OCI-LY7 (cell line): ENCODE results near the gene NDUFAB1. TPM values are rescaled to one million over a fixed set of nuclear protein-coding genes. Genes with fewer than 3 reads are reported as not detected.

Experiments
- BruUV-seq: library from RNA; stranded (reverse); fragments of 400-500 nt; replicated peaks from 2 replicates; lab custom pipeline; 2021; lab: Mats Ljungman, UMichigan
- CTCF ChIA-PET: fragments of 300-600 bp; sonication (Branson Sonifier 250); formaldehyde crosslinking; loops from one replicate; lab custom pipeline; 2022; ENCODE audit warnings: antibody characterized with exemption; ENCODE audit not compliant: unreplicated experiment; lab: Charles Lee
- POLR2A ChIA-PET: fragments of 300-600 bp; sonication (Branson Sonifier 250); formaldehyde crosslinking; loops from one replicate; lab custom pipeline; 2022; ENCODE audit warnings: antibody characterized with exemption; lab: Charles Lee
- DNase-seq: peaks from one replicate; pipeline ENCODE4 v3.0.0-alpha.2; 2015; ENCODE audit warnings: low spot score
- H2AFZ ChIP-seq: fragments of 200-600 bp; sonication (generic), shearing (Covaris generic); 2 replicates; pipeline ENCODE4 v1.6.1; 2014; ENCODE audit warnings: mild to moderate bottlenecking, antibody characterized with exemption, low read length, moderate library complexity
- H3K27ac ChIP-seq: fragments of 200-600 bp; sonication (generic); 2 replicates; pipeline ENCODE4 v1.5.1; 2014; ENCODE audit warnings: mixed run types, low read depth, mild to moderate bottlenecking, moderate library complexity, low read length, inconsistent platforms; ENCODE audit not compliant: poor library complexity, severe bottlenecking
- H3K36me3 ChIP-seq: fragments of 200-600 bp; sonication (generic); 2 replicates; pipeline ENCODE4 v1.6.1; 2014; ENCODE audit warnings: mild to moderate bottlenecking, antibody characterized with exemption, low read length, moderate library complexity, mixed read lengths; ENCODE audit not compliant: insufficient read depth
- H3K4me1 ChIP-seq: fragments of 200-600 bp; sonication (generic); 2 replicates; pipeline ENCODE4 v1.5.1; 2014; ENCODE audit warnings: mild to moderate bottlenecking, low read length; ENCODE audit not compliant: insufficient read depth, poor library complexity, severe bottlenecking
- H3K4me2 ChIP-seq: fragments of 200-600 bp; sonication (generic); 2 replicates; pipeline ENCODE4 v1.6.1; 2014; ENCODE audit warnings: mild to moderate bottlenecking, low read length
- H3K4me3 ChIP-seq: fragments of 200-600 bp; sonication (generic); 2 replicates; pipeline ENCODE4 v1.5.1; 2014; ENCODE audit warnings: mild to moderate bottlenecking, low read depth, low read length; ENCODE audit not compliant: poor library complexity, severe bottlenecking
- H3K79me2 ChIP-seq: fragments of 200-600 bp; sonication (generic); 2 replicates; pipeline ENCODE4 v1.6.1; 2016; ENCODE audit warnings: low read depth, mild to moderate bottlenecking, low read length, moderate library complexity, mixed read lengths; ENCODE audit not compliant: insufficient read depth
- H3K9me2 ChIP-seq: fragments of 200-600 bp; sonication (generic); 2 replicates; pipeline ENCODE4 v1.6.1; 2016; ENCODE audit warnings: mild to moderate bottlenecking, low read length, mixed read lengths; ENCODE audit not compliant: insufficient read depth
- H3K9me3 ChIP-seq: fragments of 200-600 bp; sonication (generic); 2 replicates; pipeline ENCODE4 v1.6.1; 2014; ENCODE audit warnings: mild to moderate bottlenecking, mixed run types, low read length, mixed read lengths
- H4K20me1 ChIP-seq: fragments of 200-600 bp; sonication (generic); 2 replicates; pipeline ENCODE4 v1.6.1; 2014; ENCODE audit warnings: mild to moderate bottlenecking, antibody characterized with exemption, low read length, moderate library complexity, mixed read lengths; ENCODE audit not compliant: insufficient read depth
- CTCF ChIP-seq: fragments of 200-600 bp; sonication (generic); conservative IDR thresholded peaks from 2 replicates; pipeline ENCODE4 v1.5.1; 2014; ENCODE audit warnings: mild to moderate bottlenecking, antibody characterized with exemption, low read length, moderate library complexity, mixed read lengths
- EZH2phosphoT487 ChIP-seq: fragments of 200-600 bp; sonication (generic); IDR thresholded peaks from 2 replicates; pipeline ENCODE4 v1.6.1; 2018; ENCODE audit warnings: low read depth, borderline replicate concordance, mild to moderate bottlenecking, mixed run types, antibody characterized with exemption, low read length, moderate library complexity, mixed read lengths
- intact Hi-C: fragments of 100-400 bp; cut with micrococcal nuclease; formaldehyde crosslinking; loops from one replicate; pipeline ENCODE4 v1.10.0; 2022; ENCODE audit not compliant: unreplicated experiment
- total RNA-seq, 2 experiments: library from RNA; depleted of rRNA in 1 of 2; stranded (reverse); fragments of >200 nt in 1 of 2; shearing (Covaris generic) in 1 of 2; gene quantifications; 2 replicates each; pipeline ENCODE4 v1.2.3, GENCODE V29; 2014 to 2022

NDUFAB1 gene
- total RNA-seq, 2 experiments from 2014 or later, result 149 to 159 TPM

GRCh38 chr16:23570992-23571632, 25.0 kb downstream of the NDUFAB1 start:
- peak overlapping the region; percentile 44 for H3K4me3 ChIP-seq
- TSS peak; percentile 21 for BruUV-seq
- no peak overlapping the region; the same call in 1 of the 2 replicates for H2AFZ ChIP-seq
- no peaks in the 10 kb centered on the region for H3K9me2 ChIP-seq
- ChIA-PET CTCF (no interaction called here), POLR2A (interaction anchor here (0.6 to 1.6 kb wide), 6 partner anchors 26 to 134 kb away, joined by 3 to 10 read pairs (median 5); no protein-coding TSS in a partner anchor)
- peaks cover 36% of the 10 kb centered on the region for H3K4me1 ChIP-seq
- H3K27ac ChIP-seq, result peak overlapping the region; percentile 79
- no peaks in the 10 kb centered on the region for H4K20me1 ChIP-seq
- TF ChIP-seq CTCF (no peak), EZH2phosphoT487 (no peak)
- peak overlapping the region; percentile 69 for H3K4me2 ChIP-seq
- intact Hi-C loops, result loop anchor here (1.0 kb wide), 1 partner anchor 25 kb away; the partner anchor contains the start of gene NDUFAB1
- peak; percentile 82 for DNase-seq
- H3K36me3 ChIP-seq, result peaks cover 67% of the 10 kb centered on the region
- H3K9me3 ChIP-seq, result no peaks in the 10 kb centered on the region
- H3K79me2 ChIP-seq, result no peaks in the 10 kb centered on the region

GRCh38 chr16:23567602-23568001, 28.5 kb downstream of the NDUFAB1 start:
- no peaks in the 10 kb centered on the region for H3K79me2 ChIP-seq
- DNase-seq, result no peak
- H4K20me1 ChIP-seq, result no peaks in the 10 kb centered on the region
- H3K27ac ChIP-seq, result no peak overlapping the region
- BruUV-seq, result no TSS peak
- ChIA-PET CTCF (no interaction called here), POLR2A (no interaction called here)
- H3K36me3 ChIP-seq, result peaks cover 92% of the 10 kb centered on the region
- H3K4me3 ChIP-seq, result no peak overlapping the region
- no peaks in the 10 kb centered on the region for H3K9me3 ChIP-seq
- intact Hi-C loops, result no loop called here
- no peak overlapping the region for H2AFZ ChIP-seq
- H3K4me2 ChIP-seq, result no peak overlapping the region
- no peaks in the 10 kb centered on the region for H3K9me2 ChIP-seq
- TF ChIP-seq EZH2phosphoT487, result no peak
- TF ChIP-seq CTCF, result no peak
- peaks cover 30% of the 10 kb centered on the region for H3K4me1 ChIP-seq

- CTCF ChIA-PET, result no interaction called here
- intact Hi-C loops, result no loop called here
Measured at GRCh38 chr16:23566724-23567123, 29.4 kb downstream of the NDUFAB1 start.

More at GRCh38 chr16:23566724-23567123, 29.4 kb downstream of the NDUFAB1 start:
- Histone ChIP-seq H3K4me1 (peaks cover 25% of the 10 kb centered on the region), H3K4me3 (no peak overlapping the region), H3K9me3 (no peaks in the 10 kb centered on the region), H2AFZ (no peak overlapping the region), H3K36me3 (peaks cover 92% of the 10 kb centered on the region), H3K9me2 (no peaks in the 10 kb centered on the region), H4K20me1 (no peaks in the 10 kb centered on the region), H3K27ac (no peak overlapping the region), H3K4me2 (no peak overlapping the region), H3K79me2 (no peaks in the 10 kb centered on the region)
- POLR2A ChIA-PET, result interaction anchor here (0.6 kb wide), 1 partner anchor 26 kb away, joined by 3 read pairs; no protein-coding TSS in a partner anchor
- TF ChIP-seq CTCF, result no peak
- no peak for TF ChIP-seq EZH2phosphoT487
- no peak for DNase-seq
- BruUV-seq, result no TSS peak
